ENCODE results near the gene HCN3. TPM values are rescaled to one million over a fixed set of nuclear protein-coding genes. Genes with fewer than 3 reads are reported as not detected.

HCN3 gene
- total and polyA plus RNA-seq, 4 donors, result 0.13 to 5.7 (median 2.4) TPM

DNA sequence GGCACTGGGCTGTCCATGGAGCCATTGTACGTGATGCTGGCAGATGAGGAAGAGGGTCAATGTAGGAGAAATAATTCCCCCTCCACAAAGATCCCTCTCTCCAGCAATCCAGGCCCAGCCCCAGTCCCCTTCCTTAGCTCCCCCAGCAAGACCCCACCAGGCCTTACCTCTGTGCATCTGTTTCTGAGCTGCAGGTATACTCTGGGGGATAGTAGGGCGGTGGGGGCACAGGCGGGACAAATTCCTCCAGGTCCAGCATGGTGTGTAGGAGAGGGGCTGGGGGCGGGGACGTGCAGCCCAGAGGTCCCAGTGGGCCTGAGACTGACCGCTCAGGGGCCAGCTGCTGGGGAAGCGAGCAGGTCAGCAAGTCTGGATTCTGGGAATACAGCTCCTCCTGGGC is 25.7 kb upstream of the HCN3 start:
- intact Hi-C loops (cut with DNase I), result loop anchor here (2.0 to 10.0 kb wide), 4 partner anchors 71 to 393 kb away; partner anchors contain the start of gene RUSC1 (in 1 of the 2)
- Histone ChIP-seq H3K9me3 (ENCODE audit: control insufficient read depth, low read length) (no peaks in the 10 kb centered on the region), H3K4me3 (ENCODE audit: low read length in 2 of 2) (no peak overlapping the region), H3K36me3 (ENCODE audit: control insufficient read depth in 1 of 2, insufficient read depth in 2 of 2, low read length in 1 of 2) (no peaks in the 10 kb centered on the region), H3K4me1 (ENCODE audit: control insufficient read depth in 1 of 2, insufficient read depth in 2 of 2, low read length in 2 of 2) (no peaks in the 10 kb centered on the region), H3K27ac (ENCODE audit: low read depth in 1 of 2, low read length in 2 of 2) (no peak overlapping the region), H3K27me3 (ENCODE audit: control insufficient read depth in 1 of 2, insufficient read depth in 2 of 2, low read length in 1 of 2) (no peaks in the 10 kb centered on the region)
- no peak for DNase-seq
- no peak for ATAC-seq (ENCODE audit: low FRiP score)
- 76 to 82% methylated on average over 7 of the region's 7 CpGs for WGBS, 2 donors

DNA sequence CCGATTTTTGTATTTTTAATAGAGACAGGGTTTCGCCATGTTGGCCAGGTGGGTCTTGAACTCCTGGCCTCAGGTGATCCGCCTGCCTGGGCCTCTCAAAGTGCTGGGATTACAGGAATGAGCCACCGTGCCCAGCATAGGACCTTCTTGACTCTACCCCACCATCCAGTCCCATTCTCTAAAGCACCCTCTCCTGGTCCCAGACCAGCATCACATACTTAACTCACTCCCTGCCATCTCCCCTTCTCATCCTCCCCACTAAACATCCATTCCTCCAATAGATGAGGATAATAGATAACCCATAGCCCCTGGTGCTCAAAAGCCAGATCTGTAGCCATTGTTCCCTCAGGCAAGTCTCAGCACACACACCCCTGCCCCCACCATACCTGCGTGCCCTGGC is 24.1 kb upstream of the HCN3 start:
- H3K4me3 ChIP-seq (ENCODE audit: low read length in 2 of 2), result no peak overlapping the region
- no peaks in the 10 kb centered on the region for H3K9me3 ChIP-seq (ENCODE audit: control insufficient read depth, low read length)
- H3K36me3 ChIP-seq (ENCODE audit: control insufficient read depth in 1 of 2, insufficient read depth in 2 of 2, low read length in 1 of 2), result peaks cover 0 to 2% of the 10 kb centered on the region in 2 donors
- DNase-seq (no peak), ATAC-seq (ENCODE audit: low FRiP score) (no peak)
- no peaks in the 10 kb centered on the region for H3K4me1 ChIP-seq (ENCODE audit: control insufficient read depth in 1 of 2, insufficient read depth in 2 of 2, low read length in 2 of 2)
- intact Hi-C loops (cut with DNase I), result loop anchor here (5.0 to 10.0 kb wide), 3 partner anchors 69 to 392 kb away; partner anchors contain the start of gene RUSC1 (in 1 of the 2)
- no peaks in the 10 kb centered on the region for H3K27me3 ChIP-seq (ENCODE audit: control insufficient read depth in 1 of 2, insufficient read depth in 2 of 2, low read length in 1 of 2)
- WGBS, 2 donors, result 75 to 78% methylated on average over 5 of the region's 5 CpGs
- H3K27ac ChIP-seq (ENCODE audit: low read depth in 1 of 2, low read length in 2 of 2), result no peak overlapping the region

DNA sequence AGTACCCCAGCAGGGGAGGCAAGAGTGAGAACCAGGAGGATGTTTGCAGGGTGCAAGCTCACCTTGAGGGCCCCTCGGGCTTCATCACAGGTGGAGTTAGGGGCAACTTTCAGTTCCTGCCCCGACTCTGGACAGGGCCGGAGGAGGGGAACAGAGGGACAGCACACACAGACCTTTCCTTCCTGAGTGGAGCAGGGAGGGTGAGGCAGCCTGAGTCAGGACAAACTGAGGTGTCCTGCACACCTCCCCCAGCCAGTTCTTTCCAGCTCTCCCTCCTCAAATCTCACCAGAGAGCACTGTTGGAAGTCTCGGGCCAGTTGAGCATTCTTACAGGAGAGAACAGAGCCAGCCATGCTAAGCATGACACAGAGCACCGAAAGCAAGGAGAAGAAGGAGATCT is 23.5 kb upstream of the HCN3 start:
- H3K4me1 ChIP-seq (ENCODE audit: control insufficient read depth in 1 of 2, insufficient read depth in 2 of 2, low read length in 2 of 2), result no peaks in the 10 kb centered on the region
- no peak for DNase-seq
- H3K9me3 ChIP-seq (ENCODE audit: control insufficient read depth, low read length), result no peaks in the 10 kb centered on the region
- H3K27me3 ChIP-seq (ENCODE audit: control insufficient read depth in 1 of 2, insufficient read depth in 2 of 2, low read length in 1 of 2), result no peaks in the 10 kb centered on the region
- no peak overlapping the region for H3K27ac ChIP-seq (ENCODE audit: low read depth in 1 of 2, low read length in 2 of 2)
- no peak overlapping the region for H3K4me3 ChIP-seq (ENCODE audit: low read length in 2 of 2)
- no peak for ATAC-seq (ENCODE audit: low FRiP score)
- peaks cover 0 to 2% of the 10 kb centered on the region in 2 donors for H3K36me3 ChIP-seq (ENCODE audit: control insufficient read depth in 1 of 2, insufficient read depth in 2 of 2, low read length in 1 of 2)
- intact Hi-C loops (cut with DNase I), result loop anchor here (5.0 to 10.0 kb wide), 3 partner anchors 69 to 391 kb away; partner anchors contain the start of gene RUSC1 (in 1 of the 2)
- WGBS, 2 donors, result 42 to 46% methylated on average over 4 to 5 of the region's 5 CpGs

GRCh38 chr1:155254228-155254713 is 23.0 kb upstream of the HCN3 start:
- Histone ChIP-seq H3K9me3 (ENCODE audit: control insufficient read depth, low read length) (no peaks in the 10 kb centered on the region), H3K27ac (ENCODE audit: low read depth in 1 of 2, low read length in 2 of 2) (peak overlapping the region in 1 of 2 donors; percentile 72), H3K4me1 (ENCODE audit: control insufficient read depth in 1 of 2, insufficient read depth in 2 of 2, low read length in 2 of 2) (no peaks in the 10 kb centered on the region), H3K36me3 (ENCODE audit: control insufficient read depth in 1 of 2, insufficient read depth in 2 of 2, low read length in 1 of 2) (peaks cover 0 to 2% of the 10 kb centered on the region in 2 donors), H3K4me3 (ENCODE audit: low read length in 2 of 2) (peak overlapping the region; percentile 57 to 63), H3K27me3 (ENCODE audit: control insufficient read depth in 1 of 2, insufficient read depth in 2 of 2, low read length in 1 of 2) (no peaks in the 10 kb centered on the region)
- intact Hi-C loops (cut with DNase I), result loop anchor here (5.0 to 10.0 kb wide), 3 partner anchors 68 to 391 kb away; partner anchors contain the start of gene RUSC1 (in 1 of the 2)
- no peak for ATAC-seq (ENCODE audit: low FRiP score)
- DNase-seq, result peak in 1 of 2 donors; percentile 77
- 3 to 5% methylated on average over 12 of the region's 12 CpGs for WGBS, 2 donors

DNA sequence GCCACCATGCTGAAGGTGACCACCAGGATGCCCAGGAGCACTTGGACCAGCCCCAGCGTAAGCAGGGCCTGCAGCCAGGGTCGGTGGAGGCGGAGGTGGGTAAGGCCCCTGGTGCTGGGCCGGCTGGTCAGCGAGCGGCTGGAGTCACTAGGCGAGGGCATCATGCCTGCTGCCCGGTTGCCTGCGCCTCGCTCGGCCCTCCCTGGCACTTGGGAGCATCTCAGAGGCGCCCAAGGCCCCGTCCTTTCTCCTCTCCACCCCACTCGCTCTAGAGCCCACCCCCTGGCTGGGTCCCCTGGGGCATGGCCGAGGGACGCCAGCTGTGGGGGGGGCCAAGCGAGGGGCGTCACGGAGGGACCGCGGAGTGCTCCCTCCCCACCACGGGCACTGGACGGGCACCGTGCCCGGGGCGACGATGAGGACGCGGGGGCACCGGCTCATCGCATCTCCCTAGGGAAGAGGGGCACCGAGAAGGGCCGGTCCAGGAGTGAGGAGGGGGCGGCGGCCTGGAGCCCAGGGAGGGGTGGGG is 22.5 kb upstream of the HCN3 start:
- Histone ChIP-seq H3K36me3 (ENCODE audit: control insufficient read depth in 1 of 2, insufficient read depth in 2 of 2, low read length in 1 of 2) (peaks cover 0 to 2% of the 10 kb centered on the region in 2 donors), H3K4me3 (ENCODE audit: low read length in 2 of 2) (peak overlapping the region; percentile 57 to 63), H3K27ac (ENCODE audit: low read depth in 1 of 2, low read length in 2 of 2) (peak overlapping the region; percentile 32 to 72), H3K9me3 (ENCODE audit: control insufficient read depth, low read length) (no peaks in the 10 kb centered on the region), H3K4me1 (ENCODE audit: control insufficient read depth in 1 of 2, insufficient read depth in 2 of 2, low read length in 2 of 2) (no peaks in the 10 kb centered on the region), H3K27me3 (ENCODE audit: control insufficient read depth in 1 of 2, insufficient read depth in 2 of 2, low read length in 1 of 2) (no peaks in the 10 kb centered on the region)
- intact Hi-C loops (cut with DNase I), result loop anchor here (5.0 to 10.0 kb wide), 3 partner anchors 68 to 390 kb away; partner anchors contain the start of gene RUSC1 (in 1 of the 2)
- 1% methylated on average over 30 to 35 of the region's 35 CpGs for WGBS, 2 donors
- DNase-seq (peak; percentile 73 to 88), ATAC-seq (ENCODE audit: low FRiP score) (peak; percentile 49)

DNA sequence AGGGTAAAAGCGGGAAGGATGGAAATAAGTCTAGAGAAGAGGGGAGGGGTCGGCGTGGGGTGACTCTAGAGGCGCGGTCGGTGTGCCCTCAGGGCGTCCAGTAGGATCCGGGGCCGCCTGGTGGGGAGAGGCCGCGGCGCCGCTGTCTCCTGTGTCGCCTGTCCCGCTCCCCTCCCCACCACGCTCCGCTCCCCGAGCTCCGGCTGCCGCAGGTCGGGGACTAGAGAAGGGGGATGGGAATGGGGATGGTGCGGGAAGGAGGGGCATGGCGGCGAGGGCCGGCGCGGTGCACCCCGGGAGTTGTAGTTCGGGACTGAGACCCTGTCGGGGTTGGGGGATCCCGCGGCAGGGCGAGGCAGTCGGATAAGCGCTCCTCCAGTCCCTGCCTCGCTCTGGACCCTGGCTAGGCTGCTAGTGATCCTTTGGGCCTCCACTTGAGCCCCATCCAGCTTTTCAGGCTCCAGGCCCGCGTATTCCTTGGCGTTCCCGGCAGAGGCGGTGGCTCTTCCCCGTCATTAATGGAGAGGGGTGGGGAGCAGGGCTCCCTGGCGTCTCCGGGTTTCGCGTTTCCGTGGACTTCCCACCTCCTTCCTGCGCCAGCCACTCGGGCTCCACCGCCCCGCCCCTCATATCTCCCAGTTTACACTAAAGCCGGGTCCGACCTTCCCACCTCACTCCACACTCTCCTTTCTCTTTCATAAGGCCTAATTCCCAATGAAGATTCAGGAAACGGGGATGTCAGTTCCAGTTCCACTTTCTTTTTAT is 21.8 kb upstream of the HCN3 start, which contains the start of gene ENTREP3:
Gene ENTREP3, minus strand, starts transcription at position 241 of the 765 bp plus-strand sequence. CDS start 606 bp downstream, outside the sequence.
- intact Hi-C loops (cut with DNase I), result loop anchor here in 1 of 2 donors (10.0 kb wide), 1 partner anchor 389 kb away; no protein-coding TSS in a partner anchor
- WGBS, 2 donors, result 0% methylated on average over 39 to 54 of the region's 54 CpGs
- peak within 1 kb of the TSS; percentile 57 to 63 for H3K4me3 ChIP-seq (ENCODE audit: low read length in 2 of 2)
- no peaks in the 10 kb centered on the region for H3K27me3 ChIP-seq (ENCODE audit: control insufficient read depth in 1 of 2, insufficient read depth in 2 of 2, low read length in 1 of 2)
- DNase-seq, result peak; percentile 95 to 97
- H3K36me3 ChIP-seq (ENCODE audit: control insufficient read depth in 1 of 2, insufficient read depth in 2 of 2, low read length in 1 of 2), result peaks cover 0 to 2% of the 10 kb centered on the region in 2 donors
- no peaks in the 10 kb centered on the region for H3K9me3 ChIP-seq (ENCODE audit: control insufficient read depth, low read length)
- H3K27ac ChIP-seq (ENCODE audit: low read depth in 1 of 2, low read length in 2 of 2), result peak within 1 kb of the TSS; percentile 32 to 97
- no peaks in the 10 kb centered on the region for H3K4me1 ChIP-seq (ENCODE audit: control insufficient read depth in 1 of 2, insufficient read depth in 2 of 2, low read length in 2 of 2)
- ATAC-seq (ENCODE audit: low FRiP score), result peak; percentile 94

DNA sequence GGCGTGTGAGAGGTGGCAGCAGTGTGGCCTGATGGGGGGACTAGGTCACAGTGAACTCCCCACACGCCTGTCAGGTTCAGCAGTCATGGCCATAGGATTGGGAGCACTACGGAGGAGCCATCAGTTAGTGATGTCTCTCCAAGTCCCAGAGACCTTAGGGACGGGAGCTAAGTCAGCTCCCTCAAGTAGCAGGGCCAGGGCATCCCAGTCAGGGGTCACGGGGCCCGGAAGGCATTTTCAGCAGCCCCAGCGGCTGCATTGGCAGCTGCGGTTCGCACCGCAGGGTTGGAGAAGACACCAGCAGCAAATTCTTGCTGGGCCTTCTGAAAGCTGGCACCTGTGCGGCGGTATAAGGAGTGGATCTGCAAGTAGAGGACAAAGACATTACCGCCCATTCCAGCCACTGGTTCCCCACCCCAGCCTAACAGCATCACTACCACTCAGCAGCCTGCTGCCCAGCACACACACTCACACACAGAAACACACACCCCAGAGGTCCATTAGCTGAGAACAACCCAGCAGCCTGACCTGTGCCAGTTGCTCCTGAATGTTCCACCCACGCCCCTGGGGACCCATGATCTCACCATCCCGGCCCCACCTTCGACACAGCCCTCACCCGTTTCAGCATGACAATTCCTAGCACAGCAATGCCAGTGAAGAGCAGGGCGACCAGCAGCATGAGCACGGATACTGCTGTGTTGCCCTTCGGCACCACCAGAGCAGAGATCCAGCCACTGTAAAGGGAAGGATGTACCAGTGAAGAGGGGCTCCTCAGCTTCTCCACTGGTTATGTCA is 21.0 kb upstream of the HCN3 start:
- WGBS, 2 donors, result 68 to 74% methylated on average over 20 of the region's 20 CpGs
- ATAC-seq (ENCODE audit: low FRiP score), result no peak
- Histone ChIP-seq H3K9me3 (ENCODE audit: control insufficient read depth, low read length) (no peaks in the 10 kb centered on the region), H3K4me3 (ENCODE audit: low read length in 2 of 2) (peak overlapping the region in 1 of 2 donors; percentile 53), H3K36me3 (ENCODE audit: control insufficient read depth in 1 of 2, insufficient read depth in 2 of 2, low read length in 1 of 2) (peaks cover 0 to 2% of the 10 kb centered on the region in 2 donors), H3K4me1 (ENCODE audit: control insufficient read depth in 1 of 2, insufficient read depth in 2 of 2, low read length in 2 of 2) (no peaks in the 10 kb centered on the region), H3K27me3 (ENCODE audit: control insufficient read depth in 1 of 2, insufficient read depth in 2 of 2, low read length in 1 of 2) (no peaks in the 10 kb centered on the region), H3K27ac (ENCODE audit: low read depth in 1 of 2, low read length in 2 of 2) (peak overlapping the region; percentile 8 to 97)
- DNase-seq, result peak in 1 of 2 donors; percentile 78
- intact Hi-C loops (cut with DNase I), result loop anchor here in 1 of 2 donors (10.0 kb wide), 1 partner anchor 389 kb away; no protein-coding TSS in a partner anchor

- no peaks in the 10 kb centered on the region for H3K9me3 ChIP-seq (ENCODE audit: control insufficient read depth, low read length)
- no peak overlapping the region for H3K4me3 ChIP-seq (ENCODE audit: low read length in 2 of 2)
- H3K4me1 ChIP-seq (ENCODE audit: control insufficient read depth in 1 of 2, insufficient read depth in 2 of 2, low read length in 2 of 2), result no peaks in the 10 kb centered on the region
- no peak for ATAC-seq (ENCODE audit: low FRiP score)
- WGBS, 2 donors, result 92 to 98% methylated on average over 4 to 5 of the region's 5 CpGs
- H3K27ac ChIP-seq (ENCODE audit: low read depth in 1 of 2, low read length in 2 of 2), result no peak overlapping the region
- intact Hi-C loops (cut with DNase I), result loop anchor here in 1 of 2 donors (5.0 kb wide), 1 partner anchor 62 kb away; the partner anchor contains the start of gene RUSC1
- no peak for DNase-seq
- no peaks in the 10 kb centered on the region for H3K27me3 ChIP-seq (ENCODE audit: control insufficient read depth in 1 of 2, insufficient read depth in 2 of 2, low read length in 1 of 2)
- peaks cover 2 to 5% of the 10 kb centered on the region in 2 donors for H3K36me3 ChIP-seq (ENCODE audit: control insufficient read depth in 1 of 2, insufficient read depth in 2 of 2, low read length in 1 of 2)
Observed at GRCh38 chr1:155260276-155260675, 17.0 kb upstream of the HCN3 start.
